ENCODE results near the gene MYO1F. TPM values are rescaled to one million over a fixed set of nuclear protein-coding genes. Genes with fewer than 3 reads are reported as not detected.
"Not testable (repeated sequence)": the region's sequence is repeated elsewhere in the genome, so short reads cannot be mapped to it uniquely, and the experiment has no call there.

The MYO1F gene
- total RNA-seq, 2 donors from 2014 or later, result 68.7 to 134 TPM

DNA sequence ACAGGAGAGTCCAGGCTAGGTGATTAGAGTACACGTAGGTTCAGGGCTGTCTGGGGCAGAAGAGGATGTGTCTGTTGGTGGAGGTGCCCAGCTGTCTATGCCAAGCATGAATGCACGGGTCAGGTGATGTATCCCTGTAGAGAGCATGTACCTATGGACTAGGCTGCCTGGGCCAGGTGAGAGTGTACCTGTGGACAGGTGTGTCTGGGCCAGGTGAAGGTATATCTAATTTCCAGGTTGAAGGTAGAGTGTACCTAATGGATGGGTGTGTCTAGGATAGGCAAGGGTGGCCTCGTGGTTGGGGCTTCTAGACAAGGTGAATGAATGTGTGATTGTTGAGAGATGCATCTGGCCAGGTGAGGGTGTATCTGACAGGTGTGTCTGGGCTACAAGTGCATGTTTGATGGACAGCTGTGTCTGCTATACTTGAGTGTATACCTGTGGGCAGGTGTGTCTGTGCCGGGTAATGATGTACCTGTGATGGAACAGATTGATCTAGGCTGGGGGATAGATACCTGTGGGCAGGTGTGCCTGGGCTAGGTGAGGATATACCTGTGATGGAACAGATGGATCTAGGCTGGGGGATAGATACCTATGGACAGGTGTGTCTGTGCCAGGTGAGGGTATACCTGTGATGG is 47.8 kb downstream of the MYO1F start:
- Mint-ChIP-seq H3K36me3 (ENCODE audit: low read depth) (peaks cover 47% of the 10 kb centered on the region), H3K4me3 (no peak overlapping the region), H3K27ac (peak overlapping the region; percentile 71), H3K9me3 (no peaks in the 10 kb centered on the region), H3K27me3 (no peaks in the 10 kb centered on the region), H3K4me1 (peaks cover 5% of the 10 kb centered on the region)
- no peak for ATAC-seq (replicated peaks)

DNA sequence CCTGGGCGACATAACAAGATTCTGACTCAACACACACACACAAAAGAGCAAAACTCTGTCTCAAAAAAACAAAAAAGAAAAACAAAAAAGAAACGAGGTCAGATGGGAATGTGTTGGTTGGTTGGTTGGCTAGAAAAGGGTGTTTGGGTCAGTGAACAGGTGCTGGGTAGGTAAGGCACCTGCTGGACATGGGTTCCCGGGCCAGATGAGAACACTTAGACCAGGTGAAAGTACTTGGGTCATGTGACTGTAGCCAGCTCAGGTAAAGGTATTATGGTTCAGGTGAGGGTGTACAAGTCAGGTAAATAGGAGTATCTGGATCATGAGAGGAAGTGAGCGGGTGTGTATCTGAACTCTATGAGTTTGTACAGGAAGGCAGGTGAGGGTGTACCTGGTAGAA is 48.7 kb downstream of the MYO1F start:
- Mint-ChIP-seq H3K4me1 (peaks cover 5% of the 10 kb centered on the region), H3K27ac (peak overlapping the region; percentile 59), H3K9me3 (no peaks in the 10 kb centered on the region), H3K4me3 (no peak overlapping the region), H3K27me3 (no peaks in the 10 kb centered on the region), H3K36me3 (ENCODE audit: low read depth) (peaks cover 43% of the 10 kb centered on the region)
- no peak for ATAC-seq (replicated peaks)

GRCh38 chr19:8526345-8527091 is 50.7 kb downstream of the MYO1F start:
- Mint-ChIP-seq H3K27ac (no peak overlapping the region), H3K9me3 (no peaks in the 10 kb centered on the region), H3K4me3 (no peak overlapping the region), H3K4me1 (peaks cover 5% of the 10 kb centered on the region), H3K36me3 (ENCODE audit: low read depth) (peaks cover 34% of the 10 kb centered on the region), H3K27me3 (no peaks in the 10 kb centered on the region)
- ATAC-seq (replicated peaks), result peak; percentile 42

GRCh38 chr19:8525401-8525684 is 51.9 kb downstream of the MYO1F start:
- Mint-ChIP-seq H3K27ac (no peak overlapping the region), H3K4me3 (no peak overlapping the region), H3K9me3 (no peaks in the 10 kb centered on the region), H3K27me3 (no peaks in the 10 kb centered on the region), H3K4me1 (peaks cover 5% of the 10 kb centered on the region), H3K36me3 (ENCODE audit: low read depth) (peaks cover 37% of the 10 kb centered on the region)
- ATAC-seq (replicated peaks), result no peak

DNA sequence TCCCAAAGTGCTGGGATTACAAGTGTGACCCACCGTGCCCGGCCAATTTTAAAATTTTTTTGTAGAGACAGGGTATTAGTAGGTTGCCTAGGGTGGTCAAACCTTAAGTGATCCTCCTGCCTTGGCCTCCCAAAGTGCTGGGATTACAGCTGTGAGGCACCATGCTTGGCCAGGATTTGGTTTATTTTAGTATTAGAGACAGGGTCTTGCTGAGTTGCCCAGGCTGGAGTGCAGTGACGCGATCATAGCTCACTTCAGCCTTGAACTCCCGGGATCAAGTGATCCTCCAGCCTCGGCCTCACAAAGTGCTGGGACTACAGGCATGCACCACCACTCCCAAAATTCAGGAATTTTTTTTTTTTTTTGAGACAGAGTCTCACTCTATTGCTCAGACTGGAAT is 57.9 kb downstream of the MYO1F start:
- Mint-ChIP-seq H3K36me3 (ENCODE audit: low read depth) (peaks cover 13% of the 10 kb centered on the region), H3K9me3 (no peaks in the 10 kb centered on the region), H3K4me1 (peaks cover 23% of the 10 kb centered on the region), H3K4me3 (no peak overlapping the region), H3K27me3 (no peaks in the 10 kb centered on the region), H3K27ac (no peak overlapping the region)
- no peak for ATAC-seq (replicated peaks)

DNA sequence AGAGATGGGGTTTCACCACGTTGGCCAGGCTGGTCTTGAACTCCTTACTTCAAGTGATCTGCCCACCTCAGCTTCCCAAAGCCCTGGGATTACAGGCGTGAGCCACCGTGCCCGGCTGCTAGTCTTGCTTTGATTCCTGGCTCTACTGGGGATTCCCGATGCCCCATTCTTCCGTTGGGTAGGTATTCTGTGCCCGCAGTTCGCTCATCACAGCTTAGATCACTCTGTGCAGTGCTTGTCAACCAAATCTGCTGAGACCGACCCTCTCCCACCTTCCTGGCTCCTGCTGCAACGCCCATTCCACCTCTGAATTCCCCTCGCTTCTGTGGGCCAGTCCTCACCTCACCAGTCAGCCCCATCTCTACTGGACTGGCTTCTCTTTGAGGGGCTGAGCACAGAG is 58.7 kb downstream of the MYO1F start:
- Mint-ChIP-seq H3K27ac (peak overlapping the region; percentile 95), H3K4me1 (peaks cover 24% of the 10 kb centered on the region), H3K36me3 (ENCODE audit: low read depth) (peaks cover 14% of the 10 kb centered on the region), H3K27me3 (no peaks in the 10 kb centered on the region), H3K4me3 (peak overlapping the region; percentile 80), H3K9me3 (no peaks in the 10 kb centered on the region)
- no peak for ATAC-seq (replicated peaks)

- Mint-ChIP-seq H3K9me3 (no peaks in the 10 kb centered on the region), H3K27me3 (no peaks in the 10 kb centered on the region), H3K27ac (peak overlapping the region; percentile 95), H3K36me3 (ENCODE audit: low read depth) (peaks cover 19% of the 10 kb centered on the region), H3K4me1 (peaks cover 27% of the 10 kb centered on the region), H3K4me3 (peak overlapping the region; percentile 80)
- peak; percentile 8 for ATAC-seq (replicated peaks)
Observed at GRCh38 chr19:8517551-8518442, 59.4 kb downstream of the MYO1F start.

DNA sequence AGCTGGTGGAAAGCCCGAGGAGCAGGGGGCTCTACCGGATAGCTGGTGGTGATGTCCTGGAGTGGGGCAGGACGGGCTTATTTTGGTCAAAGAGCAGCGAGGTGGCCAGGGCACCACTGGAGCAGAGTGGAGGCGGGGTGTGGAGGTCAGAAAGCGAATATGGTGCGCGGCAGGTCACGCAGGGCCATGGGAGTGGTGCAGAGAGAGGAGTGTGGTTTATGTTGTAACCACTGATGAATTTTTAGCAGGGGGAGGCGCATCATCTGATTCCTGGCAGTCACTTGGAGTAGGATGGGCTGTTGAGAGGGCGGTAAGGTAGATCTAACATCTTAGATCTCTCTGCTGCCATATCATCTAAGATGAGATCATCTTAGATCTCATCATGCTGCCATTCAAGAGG is 61.9 kb downstream of the MYO1F start:
- Mint-ChIP-seq H3K4me3 (peak overlapping the region; percentile 97), H3K27ac (peak overlapping the region; percentile 98), H3K4me1 (peaks cover 27% of the 10 kb centered on the region), H3K36me3 (ENCODE audit: low read depth) (peaks cover 6% of the 10 kb centered on the region), H3K9me3 (no peaks in the 10 kb centered on the region), H3K27me3 (no peaks in the 10 kb centered on the region)
- peak; percentile 44 for ATAC-seq (replicated peaks)

- not testable (repeated sequence) for ATAC-seq (replicated peaks); H3K9me3 Mint-ChIP-seq
- peaks cover 27% of the 10 kb centered on the region for H3K4me1 Mint-ChIP-seq
Observed at GRCh38 chr19:8514505-8515009, 62.7 kb downstream of the MYO1F start.

DNA sequence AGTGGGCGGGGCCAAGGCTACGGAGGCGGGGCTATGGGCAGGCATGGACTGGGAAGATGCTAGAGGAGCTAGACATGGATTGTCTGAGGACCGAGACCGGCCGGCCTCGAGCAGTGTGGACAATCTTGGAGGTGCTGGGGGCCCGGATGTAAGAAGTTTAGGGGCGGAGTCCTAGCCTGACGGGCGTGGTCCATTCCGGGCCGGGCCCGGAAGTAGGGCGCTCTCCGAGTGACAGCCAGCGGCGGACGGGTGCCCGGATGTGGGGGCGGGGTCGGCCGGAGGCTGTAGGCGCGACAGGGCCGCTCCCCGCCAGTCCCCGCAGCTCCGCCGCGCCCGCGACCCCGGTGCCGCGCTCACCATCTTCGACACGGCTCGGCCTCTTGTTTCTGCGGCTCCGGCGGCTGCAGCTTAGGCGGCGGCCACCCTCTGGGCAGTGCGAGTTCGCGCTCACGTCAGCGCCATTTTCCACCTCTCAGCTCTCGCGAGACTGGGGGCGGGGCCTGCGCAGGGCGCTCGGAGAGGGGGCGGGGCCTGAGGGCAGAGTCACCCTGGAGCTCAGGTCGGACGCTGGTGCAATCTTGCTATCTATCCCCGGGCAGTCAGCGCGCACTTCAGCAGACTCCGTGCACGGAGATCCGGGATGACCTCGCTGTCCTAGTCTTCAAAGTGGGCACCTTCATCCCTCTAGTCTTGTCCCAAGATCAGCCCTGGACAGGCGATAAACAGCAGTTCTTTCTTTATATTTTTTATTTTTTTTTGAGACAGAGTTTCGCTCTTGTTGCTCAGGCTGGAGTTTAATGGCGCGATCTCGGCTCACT is 63.3 kb downstream of the MYO1F start, which contains the start of gene ZNF414:
TSS of gene ZNF414 (minus strand) at position 481 of the 818 bp plus-strand sequence. CDS start at position 360, 121 bp downstream.
- H3K27ac Mint-ChIP-seq, result peak within 1 kb of the TSS; percentile 98
- ATAC-seq (replicated peaks), result peak; percentile 89
- peak within 1 kb of the TSS; percentile 97 for H3K4me3 Mint-ChIP-seq
- H3K36me3 Mint-ChIP-seq (ENCODE audit: low read depth), result peaks cover 6% of the 10 kb centered on the region
- no peaks in the 10 kb centered on the region for H3K9me3 Mint-ChIP-seq
- H3K4me1 Mint-ChIP-seq, result peaks cover 27% of the 10 kb centered on the region
- H3K27me3 Mint-ChIP-seq, result no peaks in the 10 kb centered on the region

More at GRCh38 chr19:8514505-8515009, 62.7 kb downstream of the MYO1F start:
- Mint-ChIP-seq H3K4me3 (peak overlapping the region; percentile 97), H3K27ac (peak overlapping the region; percentile 98)
- not testable (repeated sequence) for H3K36me3 Mint-ChIP-seq (ENCODE audit: low read depth); H3K27me3 Mint-ChIP-seq

DNA sequence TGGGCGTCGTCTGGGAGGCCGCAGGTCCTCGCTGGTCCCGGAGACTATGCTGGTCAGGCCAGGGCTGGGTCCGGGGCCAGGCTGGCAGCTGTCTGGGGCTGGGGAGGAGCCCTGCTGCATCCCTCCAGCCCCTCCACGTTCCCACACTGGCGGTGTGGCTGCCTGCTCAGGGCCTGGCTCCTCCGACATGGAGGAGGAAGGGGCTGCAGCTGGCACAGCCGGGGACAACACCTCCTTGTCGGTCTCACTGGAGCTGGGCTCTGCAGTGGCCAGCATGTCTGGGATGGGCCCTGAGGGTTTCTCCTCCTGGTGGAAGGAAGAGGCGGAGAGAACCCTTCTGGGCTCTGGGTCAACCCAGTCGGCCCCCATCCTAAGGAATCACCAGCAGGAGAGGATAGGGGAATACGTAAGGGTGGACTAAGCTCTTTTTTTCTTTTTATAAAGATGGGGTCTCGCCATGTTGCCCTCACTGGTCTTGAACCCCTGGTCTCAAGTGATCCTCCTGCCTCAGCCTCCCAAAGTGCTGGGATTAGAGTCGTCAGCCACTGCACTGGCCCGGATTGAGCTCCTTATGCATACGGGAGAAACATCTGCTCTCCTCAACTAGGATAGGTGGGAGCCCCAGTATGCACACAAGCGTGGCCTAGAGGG is 64.1 kb downstream of the MYO1F start:
- Mint-ChIP-seq H3K4me1 (peaks cover 22% of the 10 kb centered on the region), H3K36me3 (ENCODE audit: low read depth) (peaks cover 6% of the 10 kb centered on the region), H3K27me3 (no peaks in the 10 kb centered on the region), H3K4me3 (peak overlapping the region; percentile 97), H3K27ac (peak overlapping the region; percentile 98), H3K9me3 (no peaks in the 10 kb centered on the region)
- ATAC-seq (replicated peaks), result no peak

DNA sequence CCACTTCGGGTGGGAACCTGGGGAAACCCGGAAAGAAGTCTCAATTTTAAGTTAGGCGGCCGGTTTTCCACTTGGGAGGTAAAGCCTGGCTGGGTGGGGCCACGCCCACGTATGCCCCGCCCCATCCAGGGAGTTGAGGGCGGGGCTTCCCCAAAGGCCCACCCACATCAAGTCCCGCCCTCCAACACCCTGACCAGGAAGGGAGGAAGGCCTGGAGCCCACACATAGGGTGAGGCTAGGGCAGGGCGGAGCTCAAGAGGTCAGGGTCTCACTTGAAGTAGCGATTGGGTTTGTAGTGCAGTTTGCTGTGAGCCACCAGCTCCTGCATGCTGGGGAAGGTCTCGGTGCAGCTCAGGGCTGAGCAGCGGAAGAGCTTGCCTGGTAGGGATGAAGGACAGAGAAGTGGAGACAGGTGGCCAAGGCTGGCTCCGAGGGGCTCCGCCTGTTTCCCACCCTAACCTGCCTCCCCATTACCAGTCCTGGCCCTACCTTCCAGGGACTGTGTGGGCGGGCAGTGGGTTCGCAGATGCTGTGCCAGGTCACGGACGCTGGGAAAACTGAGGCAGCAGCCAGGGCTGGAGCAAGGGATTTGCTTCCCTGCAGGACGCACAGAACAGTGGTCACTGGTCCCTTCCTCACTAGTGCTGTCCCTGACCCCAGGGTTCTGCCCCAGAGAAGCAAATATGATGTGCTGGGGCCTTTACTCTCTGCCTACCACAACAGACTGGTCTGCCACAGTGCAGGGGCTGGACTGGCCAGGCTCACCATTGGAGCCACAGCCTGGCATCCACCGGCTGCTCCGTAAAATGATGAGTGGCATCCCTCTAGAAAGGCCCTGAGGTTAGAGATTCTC is 64.9 kb downstream of the MYO1F start:
- Mint-ChIP-seq H3K27me3 (no peaks in the 10 kb centered on the region), H3K9me3 (no peaks in the 10 kb centered on the region), H3K27ac (no peak overlapping the region), H3K4me3 (peak overlapping the region; percentile 97), H3K4me1 (peaks cover 15% of the 10 kb centered on the region), H3K36me3 (ENCODE audit: low read depth) (peaks cover 6% of the 10 kb centered on the region)
- no peak for ATAC-seq (replicated peaks)

Measured in activated T-helper 17 cell treated with anti-CD3 and anti-CD28 coated beads, Interleukin-2, amount 50 U/mL, for 72 hours (primary cell).